ENCODE results near the gene C20orf144. TPM values are rescaled to one million over a fixed set of nuclear protein-coding genes. Genes with fewer than 3 reads are reported as not detected.
A peak's percentile ranks its signal among the peaks of the same experiment; 100 is the strongest.

Gene C20orf144
- total and polyA plus RNA-seq, 9 of the 15 experiments (the other 6 are each of a cell fraction or from before 2014, with no cell fraction given), result 0.04 to 0.23 (median 0.11) TPM; not detected in 2

GRCh38 chr20:33686100-33686983 is 24.2 kb downstream of the C20orf144 start, which contains the start of gene E2F1 (continued):
- peak; percentile 67; the same call in 1 of the 2 replicates for TF ChIP-seq NR3C1 (CRISPR knock-in tag; IDR thresholded peaks at IDR 0.05)
- 0 out of 2 replicates have a peak, but pooled peaks have one; percentile 46 for TF ChIP-seq ZNF511 (CRISPR knock-in tag; IDR thresholded peaks at IDR 0.05)
- peak; percentile 19; the same call in 1 of the 2 replicates for TF ChIP-seq ZBTB1 (CRISPR knock-in tag; IDR thresholded peaks at IDR 0.05; ENCODE audit: borderline replicate concordance, low read depth)
- no peak for TF ChIP-seq ATF4 (CRISPR knock-in tag; IDR thresholded peaks at IDR 0.05)
- peak; percentile 54 for TF ChIP-seq TAF1 (IDR thresholded peaks at IDR 0.05; ENCODE audit: control insufficient read depth, extremely low read depth, insufficient read depth, low read length, severe bottlenecking)
- TF ChIP-seq ARID4B (CRISPR knock-in tag; IDR thresholded peaks at IDR 0.05), result peak; percentile 82
- no peak for TF ChIP-seq EZH2 (IDR thresholded peaks at IDR 0.05; ENCODE audit: borderline replicate concordance, low read depth, low read length)
- TF ChIP-seq SAP30 (IDR thresholded peaks at IDR 0.05; ENCODE audit: borderline replicate concordance, insufficient read depth, low read depth, low read length, poor library complexity, severe bottlenecking), result peak; percentile 85
- TF ChIP-seq NCOR1 (IDR thresholded peaks at IDR 0.05), result no peak
- TF ChIP-seq JUN (IDR thresholded peaks at IDR 0.05; ENCODE audit: borderline replicate concordance, low read depth, low read length), result 0 out of 2 replicates have a peak, but pooled peaks have one; percentile 12
- TF ChIP-seq JUN (CRISPR knock-in tag; IDR thresholded peaks at IDR 0.05; ENCODE audit: borderline replicate concordance), result no peak
- TF ChIP-seq PHF8 (IDR thresholded peaks at IDR 0.05; ENCODE audit: borderline replicate concordance, low read length), result peak; percentile 40; the same call in 1 of the 2 replicates
- TF ChIP-seq ATF3 (IDR thresholded peaks at IDR 0.05), result no peak
- TF ChIP-seq ATF3 (CRISPR knock-in tag; conservative IDR thresholded peaks at IDR 0.05), result peak; percentile 23; the same call in 1 of the 2 replicates
- no peak for TF ChIP-seq ETV1 (tag; conservative IDR thresholded peaks at IDR 0.05; ENCODE audit: low read depth)
- TF ChIP-seq HMGXB4 (CRISPR knock-in tag; IDR thresholded peaks at IDR 0.05), result no peak

All from K562 (cell line).